H7 (cell line): ENCODE results near the gene MARK3. TPM values are rescaled to one million over a fixed set of nuclear protein-coding genes. Genes with fewer than 3 reads are reported as not detected.

Source experiments
- DNase-seq: peaks from one replicate; pipeline ENCODE4 v3.0.0; 2012
- H3K27me3 ChIP-seq: 2 replicates; pipeline ENCODE4 v1.6.0; 2011; ENCODE audit warnings: mild to moderate bottlenecking, low read length; ENCODE audit not compliant: control insufficient read depth, insufficient read depth
- H3K36me3 ChIP-seq: replicated peaks from 2 replicates; pipeline ENCODE4 v1.5.1; 2011; ENCODE audit warnings: low read length; ENCODE audit not compliant: control insufficient read depth, insufficient read depth
- H3K4me3 ChIP-seq: 2 replicates; pipeline ENCODE4 v1.5.1; 2011; ENCODE audit warnings: low read depth, mild to moderate bottlenecking, control low read depth, low read length, moderate library complexity; ENCODE audit not compliant: insufficient read depth
- total RNA-seq: library from RNA; depleted of rRNA; stranded (reverse); fragments of >200 nt; shearing (Covaris generic); gene quantifications from 2 replicates; pipeline ENCODE4 v1.2.3, GENCODE V29; 2014; rRNA removed

MARK3 gene
- total RNA-seq, result 66.0 and 66.8 TPM in 2 replicates

DNA sequence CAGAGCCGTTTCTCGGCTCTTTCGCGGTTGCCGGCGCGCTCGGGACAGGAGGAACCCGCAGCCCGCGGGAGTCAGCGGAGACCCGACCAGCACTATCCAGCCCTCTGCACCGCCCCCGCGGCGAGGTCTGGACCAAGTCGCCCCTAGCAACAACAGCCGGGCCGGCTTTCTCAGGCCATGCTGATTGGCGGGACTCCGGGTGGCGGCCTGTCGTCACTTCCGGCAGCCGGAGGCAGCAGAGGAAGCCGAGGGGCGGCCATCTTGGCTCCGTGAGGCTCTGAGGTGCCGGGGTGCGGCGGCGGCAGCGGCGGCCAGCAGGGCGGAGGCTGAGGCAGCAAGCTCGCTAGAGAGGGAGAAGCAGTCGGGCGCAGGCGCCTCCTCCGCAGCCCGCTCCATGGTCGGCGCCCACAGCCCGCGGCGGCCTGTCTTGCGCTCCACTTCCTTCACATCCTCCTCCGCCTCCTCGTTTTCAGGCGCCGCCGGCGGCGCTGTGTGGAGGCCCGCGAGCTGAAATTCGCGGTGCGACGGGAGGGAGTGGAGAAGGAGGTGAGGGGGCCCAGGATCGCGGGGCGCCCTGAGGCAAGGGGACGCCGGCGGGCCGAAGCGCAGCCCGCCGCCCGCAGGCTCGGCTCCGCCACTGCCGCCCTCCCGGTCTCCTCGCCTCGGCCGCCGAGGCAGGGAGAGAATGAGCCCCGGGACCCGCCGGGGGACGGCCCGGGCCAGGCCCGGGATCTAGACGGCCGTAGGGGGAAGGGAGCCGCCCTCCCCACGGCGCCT lies at the start of gene MARK3:
MARK3 (plus strand) TSS at position 264 of the 777 bp plus-strand sequence. CDS start 615 bp downstream, outside the sequence.
- H3K36me3 ChIP-seq, result no peaks in the 10 kb centered on the region
- H3K27me3 ChIP-seq, result peaks cover 5% of the 10 kb centered on the region; the same call in 1 of the 2 replicates
- peak; percentile 99 for DNase-seq
- H3K4me3 ChIP-seq, result peak within 1 kb of the TSS; percentile 98

DNA sequence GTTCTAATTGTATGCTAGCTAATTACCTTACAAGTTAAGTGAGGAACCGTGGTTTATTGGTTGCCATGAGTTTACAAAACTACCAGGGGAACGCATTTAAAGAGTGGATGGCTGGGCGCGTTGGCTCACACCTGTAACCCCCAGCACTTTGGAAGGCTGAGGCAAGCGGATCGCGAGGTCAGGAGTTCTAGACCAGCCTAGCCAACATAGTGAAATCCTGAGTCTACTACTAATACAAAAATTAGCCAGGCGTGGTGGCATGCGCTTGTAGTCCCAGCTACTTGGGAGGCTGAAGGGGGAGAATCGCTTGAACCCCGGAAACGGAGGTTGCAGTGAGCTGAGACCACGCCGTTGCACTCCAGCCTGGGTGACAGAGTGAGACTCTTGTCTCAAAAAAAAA lies 49.0 kb upstream of the MARK3 start:
- Histone ChIP-seq H3K4me3 (no peak overlapping the region), H3K36me3 (peaks cover 57% of the 10 kb centered on the region), H3K27me3 (no peaks in the 10 kb centered on the region)
- no peak for DNase-seq

DNA sequence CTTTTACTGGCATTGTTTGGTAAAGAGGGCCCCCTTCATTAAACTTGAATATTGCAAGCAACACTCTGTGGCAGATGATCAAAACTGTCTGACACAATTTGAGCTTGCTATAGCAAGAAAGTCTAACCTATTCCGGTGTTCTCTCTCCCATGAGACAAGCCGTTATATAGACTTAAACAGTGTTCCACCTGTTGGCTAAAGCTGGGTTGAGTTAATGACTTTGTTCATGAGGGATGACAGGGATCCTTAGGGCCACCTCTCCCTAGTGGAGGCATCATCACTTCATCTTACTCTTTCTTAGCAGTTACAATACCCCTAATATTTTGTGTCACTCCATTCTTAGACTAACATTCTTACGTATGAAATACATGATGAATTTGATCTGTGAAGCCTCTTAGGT lies 47.4 kb upstream of the MARK3 start:
- Histone ChIP-seq H3K27me3 (no peaks in the 10 kb centered on the region), H3K36me3 (peaks cover 67% of the 10 kb centered on the region)

DNA sequence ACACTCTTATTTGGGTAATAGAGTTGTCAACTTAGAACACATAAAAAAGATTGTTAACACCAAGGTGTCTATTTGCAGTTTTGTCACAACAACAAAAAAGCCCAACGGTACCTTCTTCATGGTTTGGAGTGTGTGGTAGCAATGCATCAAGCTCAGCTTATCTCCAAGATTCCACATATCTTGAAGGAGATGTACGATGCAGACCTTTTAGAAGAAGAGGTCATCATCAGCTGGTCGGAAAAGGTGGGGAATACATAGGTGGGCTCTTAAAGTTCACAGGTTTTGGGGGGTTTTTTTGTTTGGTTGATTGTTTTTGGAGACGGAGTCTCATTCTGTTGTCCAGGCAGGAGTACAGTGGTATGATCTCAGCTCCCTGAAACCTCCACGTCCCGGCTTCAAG lies 45.7 kb upstream of the MARK3 start:
- H3K27me3 ChIP-seq, result no peaks in the 10 kb centered on the region
- peaks cover 76% of the 10 kb centered on the region for H3K36me3 ChIP-seq
- H3K4me3 ChIP-seq, result no peak overlapping the region
- DNase-seq, result no peak

More for the DNA sequence above, 47.4 kb upstream of the MARK3 start:
- H3K4me3 ChIP-seq, result no peak overlapping the region
- no peak for DNase-seq

DNA sequence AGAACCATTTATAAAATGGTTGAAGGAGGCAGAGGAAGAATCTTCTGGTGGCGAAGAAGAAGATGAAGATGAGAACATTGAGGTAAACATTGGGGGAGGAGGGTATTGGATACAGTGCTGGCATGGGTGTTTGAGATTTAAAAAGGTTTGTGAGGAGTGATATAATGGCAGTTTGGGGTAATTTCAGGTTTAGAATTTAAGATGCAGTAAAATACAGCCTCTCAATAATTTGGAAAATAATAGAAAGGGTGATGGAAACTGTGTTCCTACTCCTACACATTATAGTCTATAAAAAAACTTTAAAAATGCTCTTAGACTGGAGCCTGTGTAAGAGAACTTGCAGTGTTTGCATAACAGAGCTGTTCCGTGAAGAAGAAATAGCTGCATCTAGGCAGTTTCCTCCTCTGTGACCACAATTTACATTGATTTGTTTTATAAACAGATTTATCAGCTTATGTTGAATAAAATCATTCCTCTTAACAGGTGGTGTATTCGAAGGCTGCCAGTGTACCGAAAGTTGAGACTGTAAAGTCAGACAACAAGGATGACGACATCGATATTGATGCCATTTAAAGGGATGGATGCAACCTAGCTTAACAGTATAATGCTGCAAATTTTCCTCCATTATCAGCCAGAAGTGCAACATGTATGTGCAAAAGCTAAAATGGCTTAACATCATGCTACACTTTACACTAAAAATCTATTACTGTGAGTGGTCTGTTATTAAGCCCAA lies 44.6 kb upstream of the MARK3 start:
- no peaks in the 10 kb centered on the region for H3K27me3 ChIP-seq
- peaks cover 73% of the 10 kb centered on the region for H3K36me3 ChIP-seq
- DNase-seq, result no peak
- no peak overlapping the region for H3K4me3 ChIP-seq

DNA sequence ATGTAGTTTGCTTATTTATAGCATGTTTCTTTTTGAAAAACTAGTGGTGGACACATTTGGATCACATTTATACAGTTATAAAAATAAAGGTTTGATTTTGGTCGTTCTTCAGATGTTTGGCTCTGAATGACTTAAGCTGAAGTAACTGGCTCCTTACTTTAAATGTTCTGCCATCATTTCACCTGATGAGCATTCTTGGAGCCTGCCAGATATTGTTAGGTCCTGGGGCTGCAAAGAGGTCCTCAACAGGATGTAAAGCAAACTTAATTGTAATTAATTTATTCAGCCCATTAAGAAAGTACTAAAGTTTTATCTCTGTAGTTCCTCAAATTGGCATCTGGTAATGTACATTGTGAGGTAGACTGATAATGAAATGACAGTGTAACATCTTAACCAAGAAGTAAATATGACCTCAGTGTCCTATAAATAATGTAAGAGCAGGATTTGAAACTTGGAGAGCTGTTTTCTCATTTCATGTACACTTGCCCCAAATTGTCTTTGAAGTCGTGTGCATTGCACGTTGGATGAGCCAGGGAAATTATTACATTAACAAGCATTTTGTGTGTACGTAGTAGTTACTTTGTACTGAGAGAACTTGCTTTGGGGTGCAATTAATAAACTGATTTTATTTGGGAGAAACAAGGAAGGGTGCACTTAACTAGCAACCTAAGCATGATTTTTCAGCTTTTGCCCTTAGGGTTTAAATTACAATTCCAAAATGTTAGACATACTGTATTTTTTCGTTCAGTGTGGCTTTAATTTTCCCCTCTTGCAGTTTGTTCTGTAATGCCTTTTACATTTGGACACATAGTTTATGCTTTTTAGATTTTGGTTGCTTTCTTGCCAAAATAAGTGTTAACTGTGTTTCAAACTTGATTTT lies 43.7 kb upstream of the MARK3 start:
- DNase-seq, result no peak
- H3K27me3 ChIP-seq, result no peaks in the 10 kb centered on the region
- H3K36me3 ChIP-seq, result peaks cover 65% of the 10 kb centered on the region
- H3K4me3 ChIP-seq, result no peak overlapping the region

DNA sequence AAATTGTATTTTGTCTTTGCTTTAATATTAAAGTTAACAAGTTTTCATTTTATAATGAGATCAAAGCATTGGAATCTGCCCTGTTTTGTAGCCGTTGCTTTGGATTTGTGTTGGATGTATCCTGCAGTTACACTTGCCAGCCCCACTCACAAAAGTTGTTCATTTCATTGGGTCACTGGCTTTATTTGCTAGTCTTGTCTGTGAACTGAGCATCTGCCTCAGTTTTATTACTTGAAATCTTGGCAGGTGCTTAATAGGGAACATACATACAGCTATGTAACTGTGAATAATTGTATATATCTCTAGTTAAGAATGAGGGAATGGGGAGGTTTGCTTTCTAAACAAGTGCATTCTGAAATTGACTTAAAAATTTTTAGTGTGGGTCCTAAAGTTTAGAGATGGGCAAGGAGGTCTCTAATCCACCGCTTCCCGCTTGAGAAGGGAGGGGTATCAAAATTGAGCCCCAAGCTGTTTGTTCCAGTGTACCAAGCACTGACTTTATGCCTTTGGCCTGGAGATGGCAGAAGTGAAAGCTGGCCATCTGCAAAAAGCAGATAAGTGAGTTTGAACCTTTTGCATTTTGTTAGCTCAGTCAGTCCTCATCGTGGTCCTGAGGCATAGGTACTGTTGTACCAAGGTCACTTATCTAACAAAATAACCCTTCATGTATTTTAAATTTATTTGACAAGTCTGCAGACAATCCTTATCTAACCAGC lies 41.9 kb upstream of the MARK3 start:
- H3K36me3 ChIP-seq, result peaks cover 47% of the 10 kb centered on the region
- H3K4me3 ChIP-seq, result no peak overlapping the region
- no peaks in the 10 kb centered on the region for H3K27me3 ChIP-seq
- no peak for DNase-seq

DNA sequence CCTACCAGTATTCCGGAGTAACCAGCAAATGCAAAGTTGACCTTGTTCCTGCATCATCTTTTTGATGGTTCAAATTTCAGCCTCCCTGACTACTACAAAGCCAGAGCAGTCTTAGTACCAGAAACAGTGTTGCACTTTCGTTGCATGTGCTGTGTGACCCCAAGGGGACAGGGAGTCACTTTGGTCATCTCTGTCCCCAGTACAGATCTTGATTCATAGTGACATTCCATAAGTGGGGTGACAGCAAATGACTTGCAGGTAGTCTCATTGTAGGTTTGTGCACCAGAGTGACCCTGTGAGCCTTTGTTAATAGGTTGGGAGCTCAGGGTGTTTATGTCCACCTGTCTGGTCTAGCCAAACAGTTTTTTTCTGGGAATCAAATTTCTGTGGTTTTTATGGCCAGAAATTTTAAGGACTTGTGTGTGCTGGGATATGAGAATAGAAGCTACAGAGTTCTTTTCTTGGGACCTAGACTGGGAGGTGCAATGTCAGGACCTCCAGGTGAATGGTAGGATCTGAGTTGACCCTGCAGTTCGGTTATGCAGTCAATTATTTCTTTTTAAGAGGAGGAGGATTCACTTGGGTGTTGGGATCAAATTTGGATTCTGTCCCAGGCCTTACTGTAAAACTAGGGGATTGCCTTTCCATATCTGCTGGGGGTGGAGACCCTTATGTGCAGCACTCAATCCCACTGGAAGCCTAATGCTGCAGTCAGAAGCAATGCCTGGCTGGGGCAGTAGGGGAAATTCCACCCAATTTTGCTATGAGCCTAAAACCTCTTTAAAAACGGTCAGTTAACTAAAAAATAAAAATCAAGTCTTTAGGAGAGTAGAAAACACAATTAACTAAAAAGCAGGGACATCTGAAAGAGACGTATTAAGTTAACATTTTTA lies 41.1 kb upstream of the MARK3 start:
- DNase-seq, result no peak
- Histone ChIP-seq H3K4me3 (no peak overlapping the region), H3K36me3 (peaks cover 39% of the 10 kb centered on the region), H3K27me3 (no peaks in the 10 kb centered on the region)

DNA sequence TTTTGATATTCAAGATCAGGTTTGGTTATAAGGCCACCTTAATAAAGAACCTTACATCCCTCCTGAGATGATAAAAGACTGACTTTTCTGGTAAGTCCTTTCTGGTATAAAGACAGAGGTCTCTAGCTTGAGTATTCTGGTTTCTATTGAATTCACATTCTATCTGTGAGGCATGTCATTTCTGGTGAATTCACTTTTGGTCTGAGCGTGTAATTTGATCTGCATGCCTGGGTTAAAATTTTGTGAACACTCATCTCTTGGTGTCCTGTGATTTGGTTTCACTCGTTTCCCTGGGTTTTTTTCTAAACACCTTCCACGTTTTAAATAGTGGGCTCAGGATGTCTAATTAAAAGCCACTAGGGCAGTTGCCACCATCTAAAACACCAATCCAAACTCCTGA lies 38.9 kb upstream of the MARK3 start:
- no peak for DNase-seq
- Histone ChIP-seq H3K27me3 (no peaks in the 10 kb centered on the region), H3K4me3 (no peak overlapping the region), H3K36me3 (peaks cover 18% of the 10 kb centered on the region)

DNA sequence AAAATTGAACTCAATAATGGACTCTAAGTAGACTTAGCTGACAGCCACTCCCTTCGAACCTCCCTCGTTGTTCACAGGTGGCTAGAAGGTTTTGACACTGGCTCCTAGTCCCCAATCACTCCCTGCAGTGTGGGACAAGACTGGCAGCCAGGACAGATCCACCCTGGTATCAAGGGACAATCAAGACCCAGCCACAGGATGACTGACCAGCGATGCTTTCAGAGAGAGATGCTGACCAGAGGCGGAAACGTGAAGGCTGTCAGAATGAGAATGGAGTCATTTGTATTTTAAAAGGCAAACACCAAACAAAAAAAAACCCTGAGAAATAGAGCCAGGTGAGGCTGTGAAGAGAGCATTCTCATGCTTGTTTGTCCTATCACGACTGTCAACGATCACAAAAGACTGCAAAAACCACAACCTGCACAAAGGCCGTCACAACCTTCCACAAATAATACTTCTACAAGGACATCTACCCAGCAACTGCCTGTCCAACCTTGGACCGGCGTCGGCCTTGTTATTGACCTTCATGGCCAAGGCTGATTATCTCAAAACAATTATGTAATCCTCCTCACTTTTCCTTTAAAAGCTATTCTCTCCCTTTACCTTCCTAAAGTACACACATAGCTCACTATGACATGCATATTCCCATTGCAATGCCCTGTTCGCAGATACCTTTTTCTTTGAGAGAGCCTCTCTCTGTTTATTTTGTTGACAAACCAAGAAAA lies 38.0 kb upstream of the MARK3 start:
- Histone ChIP-seq H3K27me3 (no peaks in the 10 kb centered on the region), H3K36me3 (peaks cover 11% of the 10 kb centered on the region), H3K4me3 (no peak overlapping the region)
- no peak for DNase-seq

DNA sequence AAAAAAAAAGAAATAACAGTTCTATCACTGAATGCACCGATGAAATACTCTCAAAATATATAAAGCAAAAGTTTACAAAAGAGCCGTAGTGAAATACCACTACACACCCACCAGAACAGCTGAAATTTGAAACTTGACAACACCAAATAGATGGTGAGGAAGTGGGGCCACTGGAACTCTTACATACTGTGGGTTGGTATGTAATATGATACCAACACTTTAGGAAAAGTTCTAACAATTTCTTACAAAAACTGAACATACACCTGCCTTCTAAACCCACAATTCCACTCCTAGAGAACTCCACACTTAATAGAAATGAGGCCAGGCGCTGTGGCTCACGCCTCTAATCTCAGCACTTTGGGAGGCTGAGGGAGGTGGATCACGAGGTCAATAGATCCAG lies 37.1 kb upstream of the MARK3 start:
- Histone ChIP-seq H3K4me3 (no peak overlapping the region), H3K36me3 (peaks cover 8% of the 10 kb centered on the region), H3K27me3 (no peaks in the 10 kb centered on the region)
- DNase-seq, result no peak

DNA sequence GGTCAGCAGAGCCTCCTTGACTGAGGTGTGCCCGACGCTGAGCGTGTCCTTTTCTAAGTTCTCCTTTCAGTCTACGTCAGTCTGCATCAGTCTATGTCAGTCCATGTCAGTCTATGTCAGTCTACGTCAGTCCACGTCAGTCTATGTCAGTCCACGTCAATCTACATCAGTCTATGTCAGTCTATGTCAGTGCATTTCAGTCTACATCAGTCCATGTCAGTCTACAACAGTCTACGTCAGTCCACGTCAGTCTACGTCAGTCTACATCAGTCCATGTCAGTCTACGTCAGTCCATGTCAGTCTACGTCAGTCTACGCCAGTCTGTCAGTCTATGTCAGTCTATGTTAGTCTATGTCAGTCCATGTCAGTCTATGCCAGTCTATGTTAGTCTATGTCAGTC lies 35.2 kb upstream of the MARK3 start:
- Histone ChIP-seq H3K4me3 (no peak overlapping the region), H3K27me3 (no peaks in the 10 kb centered on the region), H3K36me3 (no peaks in the 10 kb centered on the region)
- no peak for DNase-seq

DNA sequence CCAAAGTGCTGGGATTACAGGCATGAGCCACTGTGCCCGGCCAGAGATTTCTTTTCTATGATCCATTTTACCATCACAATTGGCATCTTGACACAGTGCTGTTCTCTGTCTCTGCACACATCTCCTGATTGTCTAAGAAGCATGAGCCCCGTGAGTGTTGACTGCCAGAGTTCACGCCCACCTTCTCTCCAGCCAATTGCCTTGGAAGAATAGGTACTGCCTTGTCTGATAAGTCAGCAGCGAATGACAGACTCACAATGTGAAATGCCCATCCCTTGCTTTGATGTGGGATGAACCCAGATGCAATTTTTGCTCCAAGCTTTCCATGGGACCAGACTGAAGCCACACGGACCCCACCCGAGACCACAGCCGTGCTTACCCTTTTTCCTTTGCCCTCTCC lies 31.9 kb upstream of the MARK3 start:
- no peak for DNase-seq
- no peaks in the 10 kb centered on the region for H3K36me3 ChIP-seq
- no peak overlapping the region for H3K4me3 ChIP-seq
- H3K27me3 ChIP-seq, result no peaks in the 10 kb centered on the region
